DMS53 treated with DMSO at 0.1 percent for 48 hours (cell line): ENCODE results near the gene CPN2.
A peak's percentile ranks its signal among the peaks of the same experiment; 100 is the strongest.

Source experiments
- DNase-seq: peaks from one replicate; lab custom pipeline; 2025; ENCODE audit not compliant: unreplicated experiment; lab: John Stamatoyannopoulos, UW

Gene CPN2

DNA sequence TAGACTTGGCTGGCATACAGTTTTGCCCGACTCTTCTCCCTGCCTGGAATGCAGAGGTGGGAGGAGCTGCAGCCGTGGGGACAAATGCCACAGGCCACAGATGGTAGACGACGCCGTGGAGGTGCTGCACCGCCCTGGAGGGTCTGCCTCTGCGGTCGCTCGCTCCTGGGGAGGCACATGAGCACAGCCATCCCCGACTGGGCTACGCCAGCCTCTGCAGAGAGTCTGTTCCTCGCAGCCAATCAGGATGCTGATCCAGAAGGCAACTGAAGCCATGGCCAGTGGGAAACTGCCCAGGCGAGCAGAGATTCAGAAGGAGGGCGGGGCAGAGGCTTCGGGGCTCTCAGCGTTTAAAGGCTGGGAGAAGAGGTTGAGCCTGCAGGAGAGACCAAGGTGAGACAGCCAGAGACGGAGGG, 30.3 kb upstream of the CPN2 start:
- DNase-seq, result peak; percentile 42

GRCh38 chr3:194380326-194380725, 29.2 kb upstream of the CPN2 start:
- no peak for DNase-seq

DNA sequence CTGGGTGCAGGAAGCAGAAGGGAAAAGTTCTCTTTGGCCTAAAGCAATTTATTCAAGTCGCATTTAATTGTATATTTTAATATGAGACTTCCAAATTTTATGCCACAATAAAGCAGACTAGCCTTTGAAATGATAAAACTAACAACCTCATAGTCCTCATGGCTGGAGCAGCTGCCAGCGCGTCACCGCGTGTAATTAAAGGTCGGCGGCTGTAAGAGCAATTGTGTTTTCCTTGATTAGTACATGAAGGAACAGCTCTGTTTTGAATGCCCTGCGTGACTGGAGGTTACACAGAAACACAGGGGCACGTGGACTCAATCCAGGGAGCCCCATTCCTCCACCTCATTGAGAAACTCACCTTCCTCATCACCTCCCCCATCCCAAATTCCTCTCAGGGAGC, 28.5 kb upstream of the CPN2 start:
- DNase-seq, result no peak

DNA sequence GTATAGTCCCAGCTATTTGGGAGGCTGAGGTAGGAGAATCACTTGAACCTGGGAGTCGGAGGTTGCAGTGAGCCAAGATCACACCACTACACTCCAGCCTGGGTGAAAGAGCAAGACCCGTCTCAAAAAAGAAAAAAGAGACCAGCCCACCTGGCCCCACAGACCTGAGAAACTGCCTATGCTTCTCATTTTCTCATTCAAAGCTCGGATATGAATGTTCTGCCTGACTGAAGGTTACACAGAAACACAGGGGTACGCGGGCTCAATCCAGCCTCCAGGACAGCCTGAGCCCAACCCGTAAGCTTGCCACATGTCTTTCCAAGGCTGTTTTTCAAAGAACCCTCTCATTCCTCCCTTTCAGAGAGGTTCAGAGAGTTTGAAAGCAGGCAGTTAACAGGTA, 28.1 kb upstream of the CPN2 start:
- DNase-seq, result no peak

DNA sequence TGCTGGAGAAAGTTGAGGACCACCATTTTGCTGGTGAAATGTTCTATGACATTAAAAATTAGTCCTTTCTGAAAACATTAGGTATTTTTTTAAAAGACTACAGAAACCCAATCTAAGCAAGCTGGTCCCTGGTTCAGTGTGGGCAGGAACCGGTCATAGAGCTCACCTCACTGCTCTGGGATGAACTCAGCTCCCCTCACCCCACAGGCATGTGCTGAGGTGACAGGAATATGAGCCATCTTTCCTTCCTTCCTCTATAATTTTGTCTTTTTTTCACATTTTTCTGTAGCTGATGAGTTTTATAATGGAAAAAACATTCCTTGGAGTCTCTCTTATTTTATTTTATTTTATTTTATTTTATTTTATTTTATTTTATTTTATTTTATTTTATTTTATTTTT, 26.6 kb upstream of the CPN2 start:
- DNase-seq, result no peak

DNA sequence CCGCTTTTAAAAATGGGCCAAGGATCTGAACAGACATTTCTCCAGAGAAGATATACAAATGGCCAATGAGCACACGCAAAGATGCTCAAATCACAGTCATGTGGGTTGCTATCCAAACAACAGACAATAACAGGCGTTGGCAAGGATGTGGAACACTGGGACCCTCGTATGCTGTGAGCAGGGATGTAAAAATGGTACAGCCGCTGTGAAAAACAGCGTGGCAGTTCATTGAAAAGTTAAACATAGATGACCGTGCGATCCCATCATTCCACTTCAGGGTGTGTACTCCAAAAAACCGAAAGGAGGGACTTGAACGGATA, 25.1 kb upstream of the CPN2 start:
- DNase-seq, result no peak

DNA sequence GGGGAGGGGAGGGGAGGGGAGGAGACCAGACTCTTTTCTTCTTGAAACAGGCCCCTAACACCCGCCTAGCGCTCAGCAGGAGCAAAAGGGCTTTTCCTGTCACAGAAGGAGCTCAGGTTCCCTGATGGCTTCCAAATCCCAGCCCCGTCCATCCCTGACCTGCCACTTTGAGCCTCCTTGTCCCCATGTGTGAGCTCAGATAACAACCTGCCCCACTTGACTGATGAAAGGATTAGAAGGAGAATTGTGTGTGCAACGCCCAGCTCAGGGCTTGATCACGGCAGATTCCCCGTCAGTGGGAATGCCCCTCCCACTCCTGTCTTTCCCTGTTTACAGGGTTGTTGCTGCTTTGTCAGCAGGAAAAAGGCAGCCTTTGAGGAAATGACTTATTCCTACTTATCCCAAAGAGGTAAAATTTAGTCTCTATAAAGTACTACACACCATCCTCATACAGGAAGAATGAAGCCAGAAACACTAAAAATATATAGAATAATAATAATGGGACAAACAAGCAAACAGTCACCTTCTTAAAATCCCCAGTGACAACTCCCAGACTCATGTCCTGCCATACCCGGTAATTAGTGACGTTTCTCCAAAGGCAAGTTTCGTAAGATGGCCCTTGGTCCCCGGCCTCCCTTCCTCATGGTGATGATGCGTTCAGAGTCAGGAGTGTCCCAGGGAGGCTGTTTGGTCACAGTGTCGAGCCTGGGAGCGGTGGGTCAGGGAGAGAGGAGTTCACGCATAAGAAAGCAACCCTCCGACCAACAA, 24.5 kb upstream of the CPN2 start:
- peak; percentile 20 for DNase-seq

GRCh38 chr3:194374935-194375334, 23.8 kb upstream of the CPN2 start:
- no peak for DNase-seq

DNA sequence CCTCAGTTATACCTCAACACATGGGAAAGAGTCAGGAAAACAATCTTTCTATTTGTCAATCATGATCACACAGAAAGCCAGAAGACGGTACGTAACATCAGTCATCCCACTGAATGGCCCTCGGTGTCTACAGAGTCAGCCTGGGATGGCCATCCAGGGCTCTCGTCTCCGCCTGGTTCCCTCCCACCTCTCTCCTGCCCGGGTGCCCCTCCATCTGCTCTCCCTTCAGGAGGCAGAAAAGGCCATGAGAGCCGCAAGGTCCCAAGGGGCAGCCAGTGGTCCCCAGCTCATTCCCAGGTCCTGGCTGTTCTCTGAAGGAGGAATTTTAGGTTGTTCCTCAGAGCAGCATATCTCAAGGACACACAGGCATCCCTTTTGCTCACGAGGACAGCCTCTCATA, 22.8 kb upstream of the CPN2 start:
- no peak for DNase-seq

GRCh38 chr3:194373028-194373427, 21.9 kb upstream of the CPN2 start:
- no peak for DNase-seq

- DNase-seq, result no peak
These were observed 19.6 kb upstream of the CPN2 start for GRCh38 chr3:194370753-194371152.

DNA sequence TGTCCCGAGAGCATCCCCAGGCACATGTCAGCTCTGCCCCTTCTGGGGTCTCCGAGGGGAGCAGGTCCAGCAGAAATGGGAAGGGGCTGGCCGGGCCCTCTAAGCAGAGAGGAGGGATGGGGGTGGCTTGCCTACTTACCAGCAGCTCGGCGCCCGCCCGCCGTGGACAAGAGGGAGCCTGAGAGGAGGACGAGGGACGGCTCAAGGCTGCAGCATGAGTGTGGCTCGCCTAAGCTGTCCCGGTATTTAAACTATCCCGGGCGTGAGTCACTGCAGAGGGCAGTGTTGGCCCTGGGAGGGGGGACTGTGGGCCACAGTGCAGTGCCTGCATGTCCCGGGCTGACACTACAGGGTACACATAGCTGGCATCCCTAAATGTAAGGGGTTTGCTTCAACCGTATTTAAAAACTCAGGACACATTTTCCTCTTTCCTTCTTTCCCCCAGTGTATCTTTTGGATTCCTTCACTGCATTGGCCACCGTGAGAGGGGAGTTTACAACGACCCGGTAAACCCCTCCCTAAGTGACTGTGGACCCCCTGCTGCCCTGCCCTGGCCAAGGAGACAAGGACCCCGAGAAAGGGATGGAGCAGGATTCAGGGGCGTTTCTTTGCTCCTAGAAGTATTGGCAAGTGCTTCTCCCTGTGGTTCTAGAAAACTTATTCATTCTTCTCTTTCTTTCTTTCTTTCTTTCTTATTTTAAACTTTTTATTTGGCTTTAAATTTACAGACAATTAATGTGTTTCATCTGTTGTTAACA, 18.6 kb upstream of the CPN2 start, which contains the start of gene LRRC15:
TSS of gene LRRC15 (minus strand) at position 222 of the 758 bp plus-strand sequence. CDS start 8,700 bp downstream, outside the sequence.
- DNase-seq, result peak; percentile 2

DNA sequence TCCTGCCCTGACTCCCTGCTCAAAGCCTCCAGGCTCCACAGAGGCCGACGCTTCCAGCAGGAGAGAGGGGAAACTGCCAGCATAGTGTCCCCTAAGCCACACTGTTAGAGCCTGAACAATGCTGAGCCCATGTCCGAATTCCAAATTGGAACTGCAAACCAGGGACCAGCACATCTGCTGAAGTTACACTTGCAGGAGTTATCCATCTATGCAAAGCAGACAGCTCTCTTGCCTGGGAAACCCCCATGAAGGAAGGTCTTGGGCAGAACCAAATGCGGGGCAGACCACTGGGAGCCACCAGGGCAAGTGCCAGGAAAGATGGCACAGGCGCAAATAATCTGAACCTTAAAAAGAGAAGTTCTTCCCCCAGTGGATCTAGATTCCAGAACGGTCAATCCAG, 17.8 kb upstream of the CPN2 start:
- no peak for DNase-seq

DNA sequence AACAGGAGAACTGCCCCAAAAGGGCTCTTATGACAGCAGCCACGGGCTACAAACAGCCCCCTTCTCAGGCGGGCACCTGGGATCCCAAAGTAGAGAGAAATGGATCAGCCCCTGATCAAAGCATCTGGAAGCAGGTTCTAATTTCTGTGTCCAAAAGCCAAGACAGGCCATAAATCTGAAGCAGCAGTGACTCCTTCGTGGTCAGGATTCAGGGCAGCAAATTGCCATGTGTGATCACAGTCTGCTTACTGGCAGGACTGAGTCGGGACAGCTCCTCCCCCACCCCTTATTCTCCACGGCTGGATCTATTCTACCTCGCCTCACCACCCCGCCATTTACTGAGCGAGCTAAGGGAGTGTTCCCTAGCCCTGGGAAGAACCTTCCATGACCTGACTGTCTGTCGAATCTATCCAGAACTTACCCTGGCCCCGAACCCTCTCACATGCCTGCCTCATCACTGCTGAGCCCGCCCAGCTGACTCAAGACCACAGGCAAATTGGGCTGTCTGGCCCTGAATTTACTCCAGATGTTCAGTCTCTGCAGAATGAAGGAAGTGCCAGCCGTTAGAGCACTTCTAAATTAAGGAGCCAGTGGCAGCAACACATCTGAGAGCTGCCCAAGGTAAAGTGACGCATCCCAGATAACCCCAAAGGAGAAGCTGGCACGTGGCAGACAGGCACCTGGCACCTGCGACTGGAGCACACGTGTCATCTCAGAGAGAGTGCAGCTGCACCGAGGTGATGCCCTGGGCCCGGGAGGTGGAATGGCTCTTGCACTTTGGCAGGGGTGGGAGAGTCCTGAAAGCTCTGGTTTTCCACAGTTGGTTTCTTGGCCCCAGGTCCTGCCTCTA, 17.1 kb upstream of the CPN2 start:
- no peak for DNase-seq

- DNase-seq, result no peak
These were observed 14.9 kb upstream of the CPN2 start for GRCh38 chr3:194365978-194366490.

- DNase-seq, result no peak
These were observed 14.4 kb upstream of the CPN2 start for GRCh38 chr3:194365526-194365925.

DNA sequence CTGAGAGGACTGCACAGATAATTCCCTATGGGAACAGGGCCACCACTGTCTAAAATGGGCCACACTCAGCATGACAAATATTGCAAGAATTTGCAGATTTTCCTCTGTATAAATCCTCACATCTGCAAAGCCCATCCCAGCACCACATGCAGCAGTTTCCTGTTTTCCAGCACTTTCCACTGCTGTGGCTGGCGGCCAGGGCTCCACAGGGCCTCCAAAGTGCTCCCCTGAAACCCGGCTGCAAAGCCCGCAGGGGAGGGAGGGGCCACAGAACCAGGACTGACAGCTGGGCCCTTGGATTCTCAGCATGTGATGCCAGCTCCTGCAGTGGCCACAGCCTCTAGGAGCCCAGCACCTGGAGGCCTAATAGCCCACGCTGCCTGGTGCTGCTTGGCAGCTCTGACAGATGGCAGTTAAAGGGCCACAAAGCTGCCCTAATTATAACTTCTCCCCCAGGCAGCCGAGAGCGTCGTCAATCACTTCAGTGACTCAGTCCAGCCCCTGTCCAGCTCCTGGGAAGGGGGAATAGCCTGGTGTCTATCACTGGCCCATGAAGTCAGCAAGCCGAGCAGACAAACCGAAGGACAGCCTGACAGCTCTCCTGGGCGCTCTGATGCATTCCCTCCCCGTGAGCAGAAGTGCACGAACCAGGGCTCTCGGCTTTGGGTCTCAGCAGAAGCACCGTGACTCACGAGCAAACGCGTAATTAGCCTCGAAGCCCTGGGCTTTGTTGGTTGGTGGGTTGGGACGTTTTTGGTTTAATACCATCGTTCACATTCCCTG, 13.7 kb upstream of the CPN2 start:
- no peak for DNase-seq

- DNase-seq, result no peak
These were observed 13.2 kb upstream of the CPN2 start for GRCh38 chr3:194364314-194364651.

GRCh38 chr3:194360568-194360967, 9.4 kb upstream of the CPN2 start:
- DNase-seq, result no peak

GRCh38 chr3:194357681-194358080, 6.6 kb upstream of the CPN2 start:
- no peak for DNase-seq

DNA sequence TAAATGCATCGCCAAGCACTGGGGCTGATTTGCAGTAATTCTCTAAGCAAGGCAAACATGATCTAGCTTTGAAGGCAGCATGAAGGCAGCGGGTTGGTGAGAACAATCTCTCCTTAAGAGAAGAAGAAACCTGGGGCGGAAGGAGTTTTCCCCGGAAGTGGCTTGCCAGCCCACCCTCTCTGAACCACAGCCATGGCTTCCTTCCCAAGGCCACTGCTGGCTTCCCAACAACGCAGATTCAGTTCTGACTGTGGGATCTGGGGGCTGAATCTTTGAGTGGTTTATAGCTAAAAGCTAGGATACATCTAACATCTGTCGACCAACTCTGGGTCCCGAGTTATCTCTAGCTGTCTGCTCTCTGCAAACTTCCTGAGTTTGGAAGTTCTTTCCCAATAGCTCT, 4.3 kb upstream of the CPN2 start:
- DNase-seq, result no peak
